KBM-7 (cell line): ENCODE results near the gene BCL2L1.
"Not testable (repeated sequence)": the region's sequence is repeated elsewhere in the genome, so short reads cannot be mapped to it uniquely, and the experiment has no call there.

Source experiments
- DNase-seq: peaks from one replicate; pipeline ENCODE4 v3.0.0-alpha.2; 2015
- in situ Hi-C: fragments of 300-500 bp; cut with MboI; formaldehyde crosslinking; loops from 2 replicates; pipeline ENCODE4 v1.14.3; 2020; ENCODE audit warnings: low sequenced_read_pairs, low pct_unique_long_range_greater_than_20kb, mixed read lengths

BCL2L1 gene

GRCh38 chr20:31680286-31681127 is 42.2 kb downstream of the BCL2L1 start:
- in situ Hi-C loops, result no loop called here
- DNase-seq, result no peak

GRCh38 chr20:31679357-31680285 is 43.0 kb downstream of the BCL2L1 start:
- in situ Hi-C loops, result no loop called here
- DNase-seq, result no peak

GRCh38 chr20:31678389-31679356 is 44.0 kb downstream of the BCL2L1 start:
- DNase-seq, result no peak
- in situ Hi-C loops, result no loop called here

GRCh38 chr20:31677553-31678260 is 45.0 kb downstream of the BCL2L1 start:
- in situ Hi-C loops, result no loop called here
- no peak for DNase-seq

- no peak for DNase-seq
- in situ Hi-C loops, result no loop called here
Observed at GRCh38 chr20:31676609-31676989, 46.1 kb downstream of the BCL2L1 start.

GRCh38 chr20:31675828-31676608 is 46.6 kb downstream of the BCL2L1 start:
- DNase-seq, result peak; percentile 93

GRCh38 chr20:31674895-31675827 is 47.5 kb downstream of the BCL2L1 start:
- in situ Hi-C loops, result no loop called here
- DNase-seq, result peak; percentile 96

More at GRCh38 chr20:31675828-31676608, 46.6 kb downstream of the BCL2L1 start:
- in situ Hi-C loops, result no loop called here

GRCh38 chr20:31673943-31674463 is 48.7 kb downstream of the BCL2L1 start:
- in situ Hi-C loops, result no loop called here
- DNase-seq, result peak; percentile 41

GRCh38 chr20:31673435-31673834 is 49.2 kb downstream of the BCL2L1 start:
- in situ Hi-C loops, result no loop called here
- DNase-seq, result no peak

GRCh38 chr20:31671324-31671723 is 51.3 kb downstream of the BCL2L1 start:
- no peak for DNase-seq
- in situ Hi-C loops, result no loop called here

GRCh38 chr20:31670371-31671228 is 52.1 kb downstream of the BCL2L1 start:
- in situ Hi-C loops, result no loop called here
- DNase-seq, result no peak

- no peak for DNase-seq
- in situ Hi-C loops, result loop anchor here (10.0 kb wide), 1 partner anchor 55 kb away; the partner anchor contains the start of gene BCL2L1
Observed at GRCh38 chr20:31669876-31670275, 52.8 kb downstream of the BCL2L1 start.

GRCh38 chr20:31668944-31669343 is 53.7 kb downstream of the BCL2L1 start:
- in situ Hi-C loops, result loop anchor here (10.0 kb wide), 1 partner anchor 56 kb away; the partner anchor contains the start of gene BCL2L1
- not testable (repeated sequence) for DNase-seq

GRCh38 chr20:31667315-31668285 is 55.1 kb downstream of the BCL2L1 start:
- DNase-seq, result peak; percentile 90
- in situ Hi-C loops, result loop anchor here (10.0 kb wide), 1 partner anchor 57 kb away; the partner anchor contains the start of gene BCL2L1
